Thyroid gland (tissue), 4 donors: ENCODE results near the gene SYNJ2.

Experiments
- POLR2A ChIP-seq, 2 donors: fragments of 450-650 bp; IDR thresholded peaks; one replicate each; pipeline ENCODE4 v1.6.1; 2017; ENCODE audit warnings: antibody characterized with exemption in 2 of 2, mild to moderate bottlenecking in 2 of 2, moderate library complexity in 1 of 2
- TF ChIP-seq, protein P1 (sequence below), 6 experiments: fragments of 200-600 bp in 3 of 6; fragments of 450-650 bp in 3 of 6; sonication (generic) in 3 of 6; IDR thresholded peaks; one replicate each; pipeline ENCODE4 v1.5.1; 2016 to 2019; ENCODE audit warnings: antibody characterized with exemption in 6 of 6, mild to moderate bottlenecking in 2 of 6, inconsistent platforms in 1 of 6, moderate library complexity in 1 of 6

- TF ChIP-seq, protein P1, sequence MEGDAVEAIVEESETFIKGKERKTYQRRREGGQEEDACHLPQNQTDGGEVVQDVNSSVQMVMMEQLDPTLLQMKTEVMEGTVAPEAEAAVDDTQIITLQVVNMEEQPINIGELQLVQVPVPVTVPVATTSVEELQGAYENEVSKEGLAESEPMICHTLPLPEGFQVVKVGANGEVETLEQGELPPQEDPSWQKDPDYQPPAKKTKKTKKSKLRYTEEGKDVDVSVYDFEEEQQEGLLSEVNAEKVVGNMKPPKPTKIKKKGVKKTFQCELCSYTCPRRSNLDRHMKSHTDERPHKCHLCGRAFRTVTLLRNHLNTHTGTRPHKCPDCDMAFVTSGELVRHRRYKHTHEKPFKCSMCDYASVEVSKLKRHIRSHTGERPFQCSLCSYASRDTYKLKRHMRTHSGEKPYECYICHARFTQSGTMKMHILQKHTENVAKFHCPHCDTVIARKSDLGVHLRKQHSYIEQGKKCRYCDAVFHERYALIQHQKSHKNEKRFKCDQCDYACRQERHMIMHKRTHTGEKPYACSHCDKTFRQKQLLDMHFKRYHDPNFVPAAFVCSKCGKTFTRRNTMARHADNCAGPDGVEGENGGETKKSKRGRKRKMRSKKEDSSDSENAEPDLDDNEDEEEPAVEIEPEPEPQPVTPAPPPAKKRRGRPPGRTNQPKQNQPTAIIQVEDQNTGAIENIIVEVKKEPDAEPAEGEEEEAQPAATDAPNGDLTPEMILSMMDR (IDR thresholded peaks at IDR 0.05): no peak
- no peak for TF ChIP-seq POLR2A (IDR thresholded peaks at IDR 0.05)
These were observed 59.2 kb downstream of the SYNJ2 start for GRCh38 chr6:158040804-158041347.
